ENCODE results near the gene CD300LF.

DNA sequence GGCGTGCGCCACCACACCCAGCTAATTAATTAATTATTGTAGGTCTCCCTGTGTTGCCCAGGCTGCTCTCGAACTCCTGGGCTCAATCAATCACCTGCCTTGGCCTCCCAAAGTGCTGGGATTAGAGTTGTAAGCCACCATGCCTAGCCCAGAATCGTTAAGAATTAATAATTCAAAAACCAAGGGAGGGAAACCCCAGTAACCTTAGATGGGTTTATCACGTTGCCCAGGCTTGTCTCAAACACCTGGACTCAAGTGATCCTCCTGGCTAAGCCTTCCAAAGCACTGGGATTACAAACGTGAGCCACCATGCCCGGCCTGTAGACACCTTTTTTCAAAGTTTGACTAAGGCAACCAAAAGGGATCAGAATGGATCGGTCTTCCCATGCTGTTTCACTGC, 21.6 kb downstream of the CD300LF start:
- no peak for TF ChIP-seq CTCF (IDR thresholded peaks at IDR 0.05; ENCODE audit: borderline replicate concordance, extremely low read depth, low read length, poor library complexity, severe bottlenecking)
- no peak for TF ChIP-seq EZH2 (IDR thresholded peaks at IDR 0.05; ENCODE audit: borderline replicate concordance, low read depth, low read length, severe bottlenecking)
